GM12878 (cell line): ENCODE results near the gene NPR1. TPM values are rescaled to one million over a fixed set of nuclear protein-coding genes. Genes with fewer than 3 reads are reported as not detected.

ENCODE experiments used
- ATAC-seq: fragments of 200-7000 bp; cut with Tn5 transposase; 3 replicates; pipeline ENCODE4 v1.9.1; 2020; ENCODE audit warnings: mild to moderate bottlenecking, moderate library complexity
- BruUV-seq: library from RNA; stranded (reverse); fragments of 400-500 nt; replicated peaks from 2 replicates; lab custom pipeline; 2021; lab: Mats Ljungman, UMichigan
- CTCF ChIA-PET: fragments of 300-600 bp; sonication (Branson Sonifier 250); formaldehyde crosslinking; extraction: SDS; loops from one replicate; lab custom pipeline; 2021; ENCODE audit warnings: inconsistent platforms; lab: Yijun Ruan, JAX
- POLR2A ChIA-PET: fragments of 350-600 bp; formaldehyde crosslinking; extraction: SDS; loops from one replicate; lab custom pipeline; 2021; ENCODE audit warnings: inconsistent platforms; lab: Charles Lee
- RAD21 ChIA-PET: fragments of 300-600 bp; sonication (Branson Sonifier 250); formaldehyde crosslinking; loops from one replicate; lab custom pipeline; 2023; ENCODE audit warnings: antibody characterized with exemption; ENCODE audit not compliant: unreplicated experiment; lab: Charles Lee
- SMC1A ChIA-PET: fragments of 300-600 bp; sonication (Branson Sonifier 250); formaldehyde crosslinking; loops from one replicate; lab custom pipeline; 2023; ENCODE audit not compliant: unreplicated experiment, uncharacterized antibody; lab: Charles Lee
- DNase-seq: peaks from one replicate; pipeline ENCODE4 v3.0.0-alpha.2; 2011; ENCODE audit warnings: low read depth, low spot score
- FAIRE-seq: peaks from 3 replicates; lab custom pipeline; 2011; peaks lifted over from hg19 to GRCh38; lab: Jason Lieb, UNC
- H2AFZ ChIP-seq: 2 replicates; pipeline ENCODE4 v1.6.0; 2011; ENCODE audit warnings: low read depth, low read length, control low read depth; ENCODE audit not compliant: control insufficient read depth
- H3K27ac ChIP-seq: 2 replicates; pipeline ENCODE4 v1.5.1; 2011; ENCODE audit warnings: control low read depth; ENCODE audit not compliant: control insufficient read depth, insufficient read depth
- H3K27me3 ChIP-seq, 2 experiments: replicated peaks in 1 of 2; 2 replicates each; pipeline versions ENCODE4 v1.6.0 to v1.6.1; 2011; ENCODE audit warnings: low read length in 1 of 2; ENCODE audit not compliant: control insufficient read depth in 2 of 2, insufficient read depth in 2 of 2
- H3K36me3 ChIP-seq, 2 experiments: 2 replicates each; pipeline ENCODE4 v1.5.1; 2011; ENCODE audit warnings: low read length in 1 of 2; ENCODE audit not compliant: control insufficient read depth in 2 of 2, insufficient read depth in 2 of 2
- H3K4me1 ChIP-seq: 2 replicates; pipeline ENCODE4 v1.6.1; 2011; ENCODE audit warnings: mild to moderate bottlenecking, low read length, moderate library complexity, mixed read lengths; ENCODE audit not compliant: control insufficient read depth, insufficient read depth
- H3K4me2 ChIP-seq: 2 replicates; pipeline ENCODE4 v1.6.0; 2011; ENCODE audit warnings: control low read depth; ENCODE audit not compliant: control insufficient read depth, insufficient read depth
- H3K4me3 ChIP-seq: fragments of 200-600 bp; sonication (generic); 2 replicates; pipeline ENCODE4 v1.5.1; 2016
- H3K79me2 ChIP-seq: 2 replicates; pipeline ENCODE4 v1.6.0; 2011; ENCODE audit warnings: low read length; ENCODE audit not compliant: control insufficient read depth, insufficient read depth
- H3K9ac ChIP-seq: 2 replicates; pipeline ENCODE4 v1.8.0; 2011; ENCODE audit warnings: low read length, control low read depth, mixed read lengths; ENCODE audit not compliant: control insufficient read depth, insufficient read depth
- H3K9me3 ChIP-seq: replicated peaks from 3 replicates; pipeline ENCODE4 v1.5.1; 2011; ENCODE audit warnings: mild to moderate bottlenecking, low read length; ENCODE audit not compliant: control insufficient read depth, insufficient read depth
- H4K20me1 ChIP-seq: 2 replicates; pipeline ENCODE4 v1.6.0; 2011; ENCODE audit not compliant: control insufficient read depth, insufficient read depth
- ASH2L ChIP-seq: fragments of 300-600, 200-600 bp; sonication (generic); IDR thresholded peaks from 2 replicates; pipeline ENCODE4 v1.6.1; 2017; ENCODE audit warnings: low read depth, mild to moderate bottlenecking, borderline replicate concordance
- EGR1 ChIP-seq, 2 experiments: IDR thresholded peaks; 1 replicate in 1 of 2; 2 replicates in 1 of 2; pipeline ENCODE4 v1.6.1; 2011 to 2012; ENCODE audit warnings: low read depth in 2 of 2, low read length in 2 of 2, borderline replicate concordance in 1 of 2, mild to moderate bottlenecking in 1 of 2, moderate library complexity in 1 of 2
- MTA2 ChIP-seq: fragments of 450-650 bp; IDR thresholded peaks from 2 replicates; pipeline ENCODE4 v1.6.1; 2016; ENCODE audit warnings: low read depth, mild to moderate bottlenecking, moderate library complexity
- NR2F1 ChIP-seq: fragments of 450-650 bp; conservative IDR thresholded peaks from 2 replicates; pipeline ENCODE4 v1.6.1; 2017; ENCODE audit warnings: mild to moderate bottlenecking
- WGBS: methylation state at CpG from one replicate; pipeline ENCODE4 v1.1.6; 2016; ENCODE audit warnings: low lambda C conversion rate; ENCODE audit not compliant: insufficient replicate concordance, insufficient coverage; ENCODE audit errors: missing lambda C conversion rate; 5-methylcytosine and 5-hydroxymethylcytosine counted together
- in situ Hi-C: fragments of 300-500 bp; cut with MboI; formaldehyde crosslinking; loops from 9 replicates; pipeline ENCODE4 v1.14.3; 2018; ENCODE audit warnings: mixed read lengths
- intact Hi-C: fragments of 100-400 bp; cut with micrococcal nuclease; formaldehyde crosslinking; loops from one replicate; pipeline ENCODE4 v1.14.2; 2022; ENCODE audit not compliant: unreplicated experiment
- polyA plus RNA-seq, 11 experiments: library from polyadenylated mRNA; depleted of rRNA in 4 of 11; unstranded in 6 of 11; stranded (reverse) in 5 of 11; fragments of >200 nt; fragmentation: Nextera tagmentation in 4 of 11; fragmentation: Illumina TruSeq in 1 of 11; extraction: Ambion mirVana in 4 of 11; extraction: Trizol in 1 of 11; gene quantifications; 1 replicate in 1 of 11; 2 replicates in 10 of 11; pipeline versions ENCODE4 v1.2.1 to v1.2.3, GENCODE V29; 2011 to 2016; ENCODE audit warnings: inconsistent platforms in 2 of 11, missing spikeins in 2 of 11, low read depth in 1 of 11
- total RNA-seq, 4 experiments: library from RNA; depleted of rRNA in 3 of 4; stranded (reverse); fragments of >200 nt in 3 of 4; fragmentation: Illumina TruSeq in 1 of 4; extraction: Trizol in 1 of 4; gene quantifications; 2 replicates each; pipeline versions ENCODE4 v1.2.1 to v1.2.3, GENCODE V29; 2013 to 2021
- TF ChIP-seq, protein P1 (sequence below): fragments of 450-650 bp; formaldehyde crosslinking; IDR thresholded peaks from 2 replicates; pipeline ENCODE4 v1.4.0; 2020; ENCODE audit warnings: mild to moderate bottlenecking, moderate library complexity
- TF ChIP-seq, protein P2 (sequence below): IDR thresholded peaks from 2 replicates; pipeline ENCODE4 v1.6.1; 2011; ENCODE audit warnings: low read depth, mild to moderate bottlenecking, low read length, moderate library complexity, borderline replicate concordance; ENCODE audit errors: extremely low read depth

The NPR1 gene
- total and polyA plus RNA-seq, 10 of the 15 experiments (the other 5 are each of a cell fraction or from before 2014, with no cell fraction given) = 0.09 to 2.1 (median 0.28) TPM; not detected in 1

- intact Hi-C loops (no loop called here), in situ Hi-C loops (no loop called here)
- H3K27ac ChIP-seq = no peak overlapping the region
- H3K4me3 ChIP-seq = no peak overlapping the region
- H2AFZ ChIP-seq = no peak overlapping the region
- RAD21 ChIA-PET = no interaction called here
- no peaks in the 10 kb centered on the region for H3K27me3 ChIP-seq
- CTCF ChIA-PET = no interaction called here
- ATAC-seq (no peak), DNase-seq (no peak), FAIRE-seq (no peak)
- 72% methylated on average over 8 of the region's 8 CpGs for WGBS
- no peak overlapping the region for H3K9ac ChIP-seq
- no peaks in the 10 kb centered on the region for H3K9me3 ChIP-seq
- POLR2A ChIA-PET = no interaction called here
- no peaks in the 10 kb centered on the region for H4K20me1 ChIP-seq
- no peak overlapping the region for H3K4me2 ChIP-seq
- TF ChIP-seq MTA2 = no peak
- TF ChIP-seq NR2F1 = no peak
- no peak for TF ChIP-seq EGR1 (IDR thresholded peaks at IDR 0.05; ENCODE audit: borderline replicate concordance in 1 of 2, low read depth in 2 of 2, low read length in 2 of 2)
- TF ChIP-seq, protein P1, sequence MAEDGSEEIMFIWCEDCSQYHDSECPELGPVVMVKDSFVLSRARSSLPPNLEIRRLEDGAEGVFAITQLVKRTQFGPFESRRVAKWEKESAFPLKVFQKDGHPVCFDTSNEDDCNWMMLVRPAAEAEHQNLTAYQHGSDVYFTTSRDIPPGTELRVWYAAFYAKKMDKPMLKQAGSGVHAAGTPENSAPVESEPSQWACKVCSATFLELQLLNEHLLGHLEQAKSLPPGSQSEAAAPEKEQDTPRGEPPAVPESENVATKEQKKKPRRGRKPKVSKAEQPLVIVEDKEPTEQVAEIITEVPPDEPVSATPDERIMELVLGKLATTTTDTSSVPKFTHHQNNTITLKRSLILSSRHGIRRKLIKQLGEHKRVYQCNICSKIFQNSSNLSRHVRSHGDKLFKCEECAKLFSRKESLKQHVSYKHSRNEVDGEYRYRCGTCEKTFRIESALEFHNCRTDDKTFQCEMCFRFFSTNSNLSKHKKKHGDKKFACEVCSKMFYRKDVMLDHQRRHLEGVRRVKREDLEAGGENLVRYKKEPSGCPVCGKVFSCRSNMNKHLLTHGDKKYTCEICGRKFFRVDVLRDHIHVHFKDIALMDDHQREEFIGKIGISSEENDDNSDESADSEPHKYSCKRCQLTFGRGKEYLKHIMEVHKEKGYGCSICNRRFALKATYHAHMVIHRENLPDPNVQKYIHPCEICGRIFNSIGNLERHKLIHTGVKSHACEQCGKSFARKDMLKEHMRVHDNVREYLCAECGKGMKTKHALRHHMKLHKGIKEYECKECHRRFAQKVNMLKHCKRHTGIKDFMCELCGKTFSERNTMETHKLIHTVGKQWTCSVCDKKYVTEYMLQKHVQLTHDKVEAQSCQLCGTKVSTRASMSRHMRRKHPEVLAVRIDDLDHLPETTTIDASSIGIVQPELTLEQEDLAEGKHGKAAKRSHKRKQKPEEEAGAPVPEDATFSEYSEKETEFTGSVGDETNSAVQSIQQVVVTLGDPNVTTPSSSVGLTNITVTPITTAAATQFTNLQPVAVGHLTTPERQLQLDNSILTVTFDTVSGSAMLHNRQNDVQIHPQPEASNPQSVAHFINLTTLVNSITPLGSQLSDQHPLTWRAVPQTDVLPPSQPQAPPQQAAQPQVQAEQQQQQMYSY (CRISPR knock-in tag) = no peak
- no peak for TF ChIP-seq ASH2L
- TF ChIP-seq, protein P2, sequence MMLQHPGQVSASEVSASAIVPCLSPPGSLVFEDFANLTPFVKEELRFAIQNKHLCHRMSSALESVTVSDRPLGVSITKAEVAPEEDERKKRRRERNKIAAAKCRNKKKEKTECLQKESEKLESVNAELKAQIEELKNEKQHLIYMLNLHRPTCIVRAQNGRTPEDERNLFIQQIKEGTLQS = no peak
- no peaks in the 10 kb centered on the region for H3K79me2 ChIP-seq
- BruUV-seq = no TSS peak
- SMC1A ChIA-PET = no interaction called here
- H3K36me3 ChIP-seq = no peaks in the 10 kb centered on the region
- peaks cover 4% of the 10 kb centered on the region for H3K4me1 ChIP-seq
Observed at GRCh38 chr1:153696741-153697140, 18.3 kb downstream of the NPR1 start.
